ENCODE measurements around the gene PTGFR.

PTGFR gene

GRCh38 chr1:78490861-78491450 lies at the start of gene PTGFR:
Gene PTGFR, plus strand, starts transcription at chr1:78490974. Its CDS starts 1,770 bp downstream, at chr1:78492744.
- no peaks in the 10 kb centered on the region for H3F3A ChIP-seq (ENCODE audit: insufficient read depth)
- H3K4me2 ChIP-seq (ENCODE audit: low read depth, low read length, poor library complexity, severe bottlenecking): no peak within 1 kb of the TSS
- H3K27ac ChIP-seq (ENCODE audit: low read depth, low read length): no peak within 1 kb of the TSS
- H3K9me2 ChIP-seq (replicated peaks; ENCODE audit: insufficient read depth, low read length): no peaks in the 10 kb centered on the region
- H3K79me2 ChIP-seq (ENCODE audit: insufficient read depth, low read length): no peaks in the 10 kb centered on the region
- no peak within 1 kb of the TSS for H3K9ac ChIP-seq (ENCODE audit: low read length)
- no peaks in the 10 kb centered on the region for H3K9me3 ChIP-seq (ENCODE audit: insufficient read depth, low read length)
- no peak within 1 kb of the TSS for H2AFZ ChIP-seq (ENCODE audit: low read depth, low read length, severe bottlenecking)
- no peaks in the 10 kb centered on the region for H4K20me1 ChIP-seq (ENCODE audit: low read depth, low read length)
- H3K36me3 ChIP-seq (ENCODE audit: low read length): no peaks in the 10 kb centered on the region
- TF ChIP-seq CTCF (IDR thresholded peaks at IDR 0.05; ENCODE audit: insufficient read depth, low read length, poor library complexity, severe bottlenecking) (no peak), EZH2phosphoT487 (conservative IDR thresholded peaks at IDR 0.05; ENCODE audit: low read length) (no peak)
- H3K4me3 ChIP-seq (ENCODE audit: insufficient read depth, low read length, poor library complexity, severe bottlenecking): no peak within 1 kb of the TSS
- H3K27me3 ChIP-seq (ENCODE audit: low read length): no peaks in the 10 kb centered on the region

- Histone ChIP-seq H3K79me2 (ENCODE audit: insufficient read depth, low read length) (no peaks in the 10 kb centered on the region), H2AFZ (ENCODE audit: low read depth, low read length, severe bottlenecking) (no peak overlapping the region), H3K9me3 (ENCODE audit: insufficient read depth, low read length) (no peaks in the 10 kb centered on the region), H3K4me2 (ENCODE audit: low read depth, low read length, poor library complexity, severe bottlenecking) (no peak overlapping the region), H3K4me3 (ENCODE audit: insufficient read depth, low read length, poor library complexity, severe bottlenecking) (no peak overlapping the region), H4K20me1 (ENCODE audit: low read depth, low read length) (no peaks in the 10 kb centered on the region), H3K27me3 (ENCODE audit: low read length) (no peaks in the 10 kb centered on the region), H3K36me3 (ENCODE audit: low read length) (no peaks in the 10 kb centered on the region), H3K9ac (ENCODE audit: low read length) (no peak overlapping the region), H3F3A (ENCODE audit: insufficient read depth) (no peaks in the 10 kb centered on the region), H3K27ac (ENCODE audit: low read depth, low read length) (no peak overlapping the region), H3K9me2 (replicated peaks; ENCODE audit: insufficient read depth, low read length) (no peaks in the 10 kb centered on the region)
- TF ChIP-seq CTCF (IDR thresholded peaks at IDR 0.05; ENCODE audit: insufficient read depth, low read length, poor library complexity, severe bottlenecking) (no peak), EZH2phosphoT487 (conservative IDR thresholded peaks at IDR 0.05; ENCODE audit: low read length) (no peak)
Observed at GRCh38 chr1:78441921-78442320, 48.9 kb upstream of the PTGFR start.

GRCh38 chr1:78447086-78447485 lies 43.7 kb upstream of the PTGFR start:
- H3K27ac ChIP-seq (ENCODE audit: low read depth, low read length): no peak overlapping the region
- no peaks in the 10 kb centered on the region for H3F3A ChIP-seq (ENCODE audit: insufficient read depth)
- no peaks in the 10 kb centered on the region for H3K79me2 ChIP-seq (ENCODE audit: insufficient read depth, low read length)
- H3K4me2 ChIP-seq (ENCODE audit: low read depth, low read length, poor library complexity, severe bottlenecking): no peak overlapping the region
- H3K9me2 ChIP-seq (replicated peaks; ENCODE audit: insufficient read depth, low read length): no peaks in the 10 kb centered on the region
- H2AFZ ChIP-seq (ENCODE audit: low read depth, low read length, severe bottlenecking): no peak overlapping the region
- H3K9me3 ChIP-seq (ENCODE audit: insufficient read depth, low read length): no peaks in the 10 kb centered on the region
- TF ChIP-seq CTCF (IDR thresholded peaks at IDR 0.05; ENCODE audit: insufficient read depth, low read length, poor library complexity, severe bottlenecking): no peak
- no peak for TF ChIP-seq EZH2phosphoT487 (conservative IDR thresholded peaks at IDR 0.05; ENCODE audit: low read length)
- H3K27me3 ChIP-seq (ENCODE audit: low read length): no peaks in the 10 kb centered on the region
- H3K4me3 ChIP-seq (ENCODE audit: insufficient read depth, low read length, poor library complexity, severe bottlenecking): no peak overlapping the region
- no peak overlapping the region for H3K9ac ChIP-seq (ENCODE audit: low read length)
- H3K36me3 ChIP-seq (ENCODE audit: low read length): no peaks in the 10 kb centered on the region
- H4K20me1 ChIP-seq (ENCODE audit: low read depth, low read length): no peaks in the 10 kb centered on the region
